Erythroblast (primary cell): ENCODE results near the gene ANXA2R.
"Not testable (repeated sequence)": the region's sequence is repeated elsewhere in the genome, so short reads cannot be mapped to it uniquely, and the experiment has no call there.

Source experiments
- DNase-seq, 2 experiments: peaks; one replicate each; lab custom pipeline; 2025; lab: John Stamatoyannopoulos, UW
- GATA1 ChIP-seq: IDR thresholded peaks from 2 replicates; pipeline ENCODE4 v1.6.1; 2011; ENCODE audit warnings: low read depth, mild to moderate bottlenecking, control low read depth, low read length, moderate library complexity
- POLR2A ChIP-seq: IDR thresholded peaks from 2 replicates; pipeline ENCODE4 v1.6.1; 2011; ENCODE audit warnings: mild to moderate bottlenecking, low read length

ANXA2R gene, protein sequence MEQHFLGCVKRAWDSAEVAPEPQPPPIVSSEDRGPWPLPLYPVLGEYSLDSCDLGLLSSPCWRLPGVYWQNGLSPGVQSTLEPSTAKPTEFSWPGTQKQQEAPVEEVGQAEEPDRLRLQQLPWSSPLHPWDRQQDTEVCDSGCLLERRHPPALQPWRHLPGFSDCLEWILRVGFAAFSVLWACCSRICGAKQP

GRCh38 chr5:43040287-43041098, at the start of gene ANXA2R:
TSS of gene ANXA2R (minus strand) at chr5:43040319. CDS start at chr5:43040046, 273 bp downstream.
- peak; percentile 96 to 97 for DNase-seq
- TF ChIP-seq POLR2A: peak; percentile 72
- no peak for TF ChIP-seq GATA1

DNA sequence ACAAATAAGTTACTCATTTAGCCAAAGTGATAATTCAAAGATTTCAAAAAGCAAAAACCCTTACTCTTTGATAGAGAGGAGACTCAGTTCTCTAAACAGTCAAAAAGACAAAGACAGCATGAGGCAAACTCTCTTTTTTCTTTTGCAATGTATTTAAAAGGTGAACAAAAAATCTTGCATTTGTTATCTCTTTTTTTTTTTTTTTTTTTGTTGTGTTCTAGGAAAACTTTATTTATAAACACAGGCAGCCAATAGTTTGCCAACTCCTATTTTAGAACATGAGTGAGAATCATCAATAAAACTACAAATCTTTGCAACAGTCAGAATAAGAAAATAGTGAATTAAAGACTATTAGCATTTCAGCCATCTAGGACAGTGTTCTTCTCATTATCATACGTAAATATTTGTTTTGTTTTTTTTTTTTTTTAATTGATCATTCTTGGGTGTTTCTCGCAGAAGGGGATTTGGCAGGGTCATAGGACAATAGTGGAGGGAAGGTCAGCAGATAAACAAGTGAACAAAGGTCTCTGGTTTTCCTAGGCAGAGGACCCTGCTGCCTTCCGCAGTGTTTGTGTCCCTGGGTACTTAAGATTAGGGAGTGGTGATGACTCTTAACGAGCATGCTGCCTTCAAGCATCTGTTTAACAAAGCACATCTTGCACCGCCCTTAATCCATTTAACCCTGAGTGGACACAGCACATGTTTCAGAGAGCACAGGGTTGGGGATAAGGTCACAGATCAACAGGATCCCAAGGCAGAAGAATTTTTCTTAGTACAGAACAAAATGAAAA, 46.2 kb upstream of the ANXA2R start:
- not testable (repeated sequence) for DNase-seq

GRCh38 chr5:43085453-43085852, 45.3 kb upstream of the ANXA2R start:
- TF ChIP-seq POLR2A: no peak
- no peak for TF ChIP-seq GATA1
- no peak for DNase-seq

DNA sequence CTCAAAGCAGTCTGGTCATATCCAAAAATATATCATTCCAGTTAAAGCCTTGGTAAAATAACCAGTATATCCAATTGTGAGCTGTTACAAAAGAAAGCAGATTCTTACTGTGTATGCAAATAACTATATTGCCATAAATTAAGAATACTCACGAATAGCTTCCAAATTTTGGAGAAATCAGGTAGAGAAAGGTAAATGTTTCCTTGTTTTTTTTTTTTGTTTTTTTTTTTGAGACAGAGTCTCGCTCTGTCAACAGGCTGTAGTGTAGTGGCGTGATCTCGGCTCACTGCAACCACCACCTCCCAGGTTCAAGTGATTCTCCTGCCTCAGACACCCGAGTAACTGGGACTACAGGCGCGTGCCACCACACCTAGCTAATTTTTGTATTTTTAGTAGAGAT, 44.3 kb upstream of the ANXA2R start:
- DNase-seq: not testable (repeated sequence)

GRCh38 chr5:43081345-43081744, 41.2 kb upstream of the ANXA2R start:
- DNase-seq: peak; percentile 57 to 83

- peak; percentile 25 to 51 for DNase-seq
- TF ChIP-seq GATA1: no peak
- no peak for TF ChIP-seq POLR2A
These were observed 38.8 kb upstream of the ANXA2R start for GRCh38 chr5:43078956-43079355.

DNA sequence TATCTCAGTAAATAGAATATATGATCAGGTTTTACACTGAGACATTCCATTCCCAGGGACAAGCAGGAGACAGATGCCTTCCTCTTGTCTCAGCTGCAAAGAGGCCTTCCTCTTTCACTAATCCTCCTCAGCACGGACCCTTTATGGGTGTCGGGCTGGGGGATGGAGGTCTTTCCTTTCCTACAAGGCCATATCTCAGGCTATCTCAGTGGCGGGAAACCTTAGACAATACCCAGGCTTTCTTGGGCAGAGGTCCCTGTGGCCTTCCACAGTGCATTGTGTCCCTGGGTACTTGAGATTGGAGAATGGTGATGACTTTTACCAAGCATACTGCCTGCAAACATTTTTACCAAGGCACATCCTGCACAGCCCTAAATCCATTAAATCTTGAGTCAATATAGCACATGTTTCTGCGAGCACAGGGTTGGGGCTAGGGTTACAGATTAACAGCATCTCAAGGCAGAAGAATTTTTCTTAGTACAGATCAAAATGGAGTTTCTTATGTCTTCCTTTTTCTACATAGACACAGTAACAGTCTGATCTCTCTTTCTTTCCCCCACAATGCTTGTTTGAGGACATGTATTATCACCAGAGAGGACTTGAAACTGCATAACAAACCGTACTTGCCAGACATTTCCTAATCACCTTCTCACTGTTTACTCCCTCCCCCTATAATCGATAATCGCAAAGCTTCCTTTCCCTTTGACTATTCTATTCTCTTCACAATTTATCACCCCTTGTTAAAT, 37.5 kb upstream of the ANXA2R start:
- not testable (repeated sequence) for DNase-seq

- TF ChIP-seq POLR2A (peak; percentile 54), GATA1 (no peak)
- peak; percentile 84 to 85 for DNase-seq
These were observed 35.5 kb upstream of the ANXA2R start for GRCh38 chr5:43075319-43076293.

DNA sequence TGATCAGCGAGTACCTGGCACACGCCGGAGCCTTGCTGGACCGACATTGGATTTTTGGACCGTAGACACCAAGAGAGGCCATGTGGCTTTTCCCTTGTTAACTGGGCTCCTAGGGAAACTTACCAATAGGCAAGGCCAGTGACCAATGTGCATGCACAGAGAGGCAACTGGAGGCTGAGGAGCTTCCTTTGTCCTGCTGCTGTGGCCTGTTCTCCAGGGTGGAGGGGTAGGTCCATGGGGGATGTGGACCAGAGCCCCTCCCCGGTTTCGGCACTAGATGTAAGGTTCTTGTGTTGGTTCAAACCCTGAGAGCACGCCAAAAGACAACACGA, 34.8 kb upstream of the ANXA2R start:
- DNase-seq: no peak
- TF ChIP-seq POLR2A: no peak
- no peak for TF ChIP-seq GATA1

DNA sequence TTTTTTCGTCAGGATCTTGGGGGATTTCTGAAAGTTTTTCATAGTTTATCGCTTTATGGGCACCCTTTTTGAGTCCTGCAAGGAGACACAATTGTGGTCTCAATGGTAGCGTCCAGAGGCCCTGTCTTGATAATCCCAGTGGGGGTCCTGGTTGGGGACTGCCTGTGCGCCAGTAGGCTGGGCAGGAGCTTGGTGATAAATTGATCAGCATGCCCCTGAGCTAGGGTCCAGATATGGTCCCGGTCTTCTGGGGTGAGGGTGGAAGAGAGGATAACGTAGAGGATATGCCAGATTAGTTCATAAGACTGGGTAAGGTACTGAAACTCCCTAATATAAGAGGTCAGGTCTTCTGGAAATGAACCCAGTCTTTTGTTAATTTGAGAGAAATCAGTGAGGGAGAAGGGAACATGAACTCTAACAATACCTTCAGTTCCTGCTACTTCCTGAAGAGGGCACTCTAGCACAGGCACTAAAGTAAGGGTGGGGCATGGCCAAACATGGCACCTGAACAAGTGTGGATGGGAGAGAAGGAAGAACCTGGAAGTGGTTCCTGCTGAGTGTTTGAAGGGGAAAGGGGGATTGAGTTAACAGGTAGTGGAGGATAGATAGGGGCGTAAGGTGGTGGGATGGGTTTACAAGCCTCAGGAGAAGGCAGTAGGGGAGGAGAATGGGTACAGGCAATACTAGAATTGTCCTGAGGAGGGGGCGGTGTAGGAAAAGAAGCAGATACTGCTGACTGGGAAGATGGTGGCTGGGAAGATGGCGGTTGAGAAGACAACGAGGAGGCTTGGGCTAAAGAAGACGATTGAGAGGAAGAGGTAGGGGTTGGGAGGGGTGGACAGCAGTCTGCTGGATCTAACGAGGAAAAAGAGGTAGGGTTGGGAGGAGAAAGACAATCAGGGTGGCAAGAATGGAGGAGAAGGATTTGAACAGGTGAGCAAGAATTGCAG, 33.8 kb upstream of the ANXA2R start:
- TF ChIP-seq POLR2A (no peak), GATA1 (no peak)
- peak; percentile 73 to 82 for DNase-seq

DNA sequence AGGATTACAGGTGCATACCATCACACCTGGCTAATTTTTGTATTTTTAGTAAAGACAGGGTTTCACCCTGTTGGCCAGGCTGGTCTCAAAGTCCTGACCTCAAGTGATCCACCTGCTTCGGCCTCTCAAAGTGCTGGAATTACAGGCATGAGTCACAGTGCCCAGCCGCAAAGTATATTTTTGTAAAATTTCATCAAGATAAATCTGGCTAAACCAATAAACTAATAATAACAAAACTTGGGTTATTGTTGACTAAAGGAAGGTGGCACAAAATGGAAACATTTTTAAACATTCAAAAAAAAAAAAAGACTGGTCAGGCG, 29.2 kb upstream of the ANXA2R start:
- not testable (repeated sequence) for DNase-seq

DNA sequence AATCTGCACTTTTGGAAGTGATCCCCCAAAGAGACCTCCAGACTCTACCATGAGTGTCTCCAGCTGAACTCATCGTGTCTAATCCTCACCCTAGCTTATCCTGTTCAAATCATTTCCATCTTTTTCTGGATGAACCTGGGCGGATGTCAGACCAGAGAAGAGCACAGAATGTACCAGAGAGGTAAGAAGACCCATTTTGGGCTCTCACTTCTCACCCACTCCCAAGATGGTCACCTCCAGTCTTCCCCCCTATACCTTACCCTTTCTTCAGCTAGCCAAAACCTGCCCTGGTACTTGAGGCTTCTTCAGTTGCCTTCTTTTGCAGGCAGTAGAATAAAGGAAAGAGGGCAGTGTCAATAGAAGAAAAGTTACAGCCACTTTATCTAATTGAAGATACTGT, 27.9 kb upstream of the ANXA2R start:
- no peak for DNase-seq
- TF ChIP-seq GATA1 (no peak), POLR2A (no peak)
